Activated T-cell treated with anti-CD3 and anti-CD28 coated beads, Interleukin-2, amount 50 U/mL, for 72 hours (primary cell): ENCODE measurements around the gene RAB17. TPM values are rescaled to one million over a fixed set of nuclear protein-coding genes. Genes with fewer than 3 reads are reported as not detected.

Source experiments
- ATAC-seq, 2 donors: fragments of 150-1000 bp; cut with Tn5 transposase; replicated peaks in 1 of 2; 2 replicates each; pipeline ENCODE4 v1.10.0; 2021; ENCODE audit warnings: moderate library complexity in 2 of 2, mild to moderate bottlenecking in 1 of 2
- DNase-seq, 2 donors: peaks; one replicate each; pipeline ENCODE4 v3.0.0; 2021 to 2022; ENCODE audit warnings: mixed read lengths in 1 of 2
- H3K27ac Mint-ChIP-seq: one replicate; pipeline ENCODE4 v1.8.0; 2022; ENCODE audit warnings: mild to moderate bottlenecking, moderate library complexity, mixed read lengths
- H3K27me3 Mint-ChIP-seq: one replicate; pipeline ENCODE4 v1.8.0; 2022; ENCODE audit warnings: low read depth, mixed read lengths
- H3K36me3 Mint-ChIP-seq, 2 donors: one replicate each; pipeline ENCODE4 v1.8.0; 2022; ENCODE audit warnings: mixed read lengths in 2 of 2, mild to moderate bottlenecking in 1 of 2; ENCODE audit not compliant: insufficient read depth in 2 of 2
- H3K4me1 Mint-ChIP-seq: one replicate; pipeline ENCODE4 v1.8.0; 2022; ENCODE audit warnings: low read depth, mixed read lengths
- H3K4me3 Mint-ChIP-seq, 2 donors: one replicate each; pipeline ENCODE4 v1.8.0; 2022; ENCODE audit warnings: mild to moderate bottlenecking in 2 of 2, mixed read lengths in 2 of 2, moderate library complexity in 2 of 2
- H3K9me3 Mint-ChIP-seq, 2 donors: one replicate each; pipeline ENCODE4 v1.8.0; 2022; ENCODE audit warnings: mixed read lengths in 2 of 2
- total RNA-seq, 2 donors: library from RNA; stranded (reverse); gene quantifications; one replicate each; pipeline ENCODE4 v1.2.3, GENCODE V29; 2022

Gene RAB17
- total RNA-seq, 2 donors from 2014 or later: 0.09 TPM; not detected in 1

DNA sequence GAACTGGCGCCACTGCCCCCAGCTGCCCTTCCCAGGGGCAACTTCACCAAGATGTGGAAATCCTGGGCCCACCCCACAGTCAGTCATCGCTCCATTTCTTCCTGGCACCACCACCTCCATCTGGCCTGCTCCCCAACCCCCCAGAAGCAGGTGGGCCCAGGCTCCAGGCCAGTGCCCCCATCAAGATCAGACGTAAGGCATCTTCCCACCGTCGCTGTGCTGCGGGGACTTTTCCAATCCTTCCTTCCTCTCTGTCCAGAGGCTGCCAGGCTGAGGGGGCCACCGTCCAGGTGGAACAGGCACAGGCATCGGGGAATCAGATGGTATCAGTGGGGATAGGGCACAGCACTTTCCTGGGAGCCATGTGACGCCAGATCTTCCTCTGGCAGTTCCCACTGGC, 16.1 kb downstream of the RAB17 start:
- Mint-ChIP-seq H3K27ac (no peak overlapping the region), H3K4me1 (peaks cover 5% of the 10 kb centered on the region), H3K4me3 (no peak overlapping the region), H3K27me3 (no peaks in the 10 kb centered on the region), H3K36me3 (no peaks in the 10 kb centered on the region), H3K9me3 (no peaks in the 10 kb centered on the region)
- DNase-seq (no peak), ATAC-seq (no peak)

DNA sequence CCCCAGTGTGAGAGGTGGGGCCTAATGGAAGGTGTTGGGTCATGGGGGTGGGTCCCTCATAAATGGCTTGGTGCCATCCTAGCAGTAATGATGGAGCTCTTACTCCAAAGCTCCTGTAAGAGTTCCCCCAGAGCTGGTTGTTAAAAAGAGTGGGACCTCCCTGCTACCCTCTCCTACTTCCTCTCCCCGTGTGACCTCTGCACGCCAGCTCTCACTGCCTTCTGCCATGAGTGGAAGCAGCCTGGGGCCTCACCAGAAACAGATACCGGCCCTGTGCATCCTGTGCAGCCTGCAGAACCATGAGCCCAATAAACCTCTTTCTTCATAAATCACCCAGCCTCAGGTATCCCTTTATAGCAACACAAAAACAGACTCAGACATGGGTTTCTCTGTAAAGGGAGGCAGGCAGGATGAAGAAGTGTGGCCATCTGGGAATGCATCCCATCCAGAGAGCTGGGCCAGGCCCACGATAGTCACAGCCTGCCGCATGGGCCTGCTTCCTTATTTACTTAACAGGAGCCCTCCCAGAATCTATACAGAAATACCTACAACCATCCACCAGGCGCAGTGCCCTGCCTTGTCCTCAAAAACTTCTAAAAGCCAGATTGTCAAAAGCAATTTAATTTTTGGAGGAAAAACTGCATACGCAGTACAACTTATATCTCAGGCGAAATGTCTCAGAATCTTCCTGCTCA, 16.7 kb downstream of the RAB17 start:
- ATAC-seq: no peak
- Mint-ChIP-seq H3K4me1 (peaks cover 5% of the 10 kb centered on the region), H3K4me3 (no peak overlapping the region), H3K36me3 (no peaks in the 10 kb centered on the region), H3K27ac (no peak overlapping the region), H3K27me3 (no peaks in the 10 kb centered on the region), H3K9me3 (no peaks in the 10 kb centered on the region)
- DNase-seq: no peak

GRCh38 chr2:237572742-237573101, 17.8 kb downstream of the RAB17 start:
- ATAC-seq (no peak), DNase-seq (no peak)
- Mint-ChIP-seq H3K36me3 (no peaks in the 10 kb centered on the region), H3K4me1 (peaks cover 5% of the 10 kb centered on the region), H3K27ac (no peak overlapping the region), H3K4me3 (no peak overlapping the region), H3K9me3 (no peaks in the 10 kb centered on the region), H3K27me3 (no peaks in the 10 kb centered on the region)

DNA sequence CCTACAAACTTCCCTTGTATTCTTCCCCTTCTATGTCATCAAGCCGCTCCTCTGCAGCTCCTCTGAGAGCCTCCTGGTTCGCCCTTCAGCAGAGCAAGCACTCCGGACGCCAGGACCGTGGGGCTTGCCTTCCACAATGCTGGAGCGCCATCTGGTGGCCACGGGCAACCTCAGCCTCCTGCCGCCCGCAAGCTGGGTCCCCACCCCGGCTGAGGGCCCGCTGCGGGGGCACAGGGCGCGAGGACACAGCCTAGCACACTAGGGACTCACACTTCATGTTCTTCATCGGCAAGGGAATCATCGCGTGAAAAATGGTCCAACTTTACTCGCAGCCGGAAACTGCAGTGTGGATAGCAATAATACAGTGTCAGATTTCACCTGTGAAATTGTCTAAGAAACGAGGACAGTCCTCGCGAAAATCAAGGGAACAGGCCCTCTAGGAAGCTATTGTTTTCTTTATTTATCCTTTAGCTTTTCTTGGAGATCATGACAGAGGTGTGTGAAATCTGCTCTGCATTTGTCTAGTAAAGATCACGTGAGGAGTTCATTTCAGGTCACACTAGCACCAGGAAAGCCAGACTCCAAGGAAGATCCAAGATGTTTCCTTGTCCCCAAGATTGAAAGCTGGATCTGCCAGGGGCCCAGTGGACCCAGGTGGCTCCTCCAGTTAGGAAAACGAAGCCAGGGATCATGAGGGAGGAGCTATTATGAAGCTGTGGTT, 18.4 kb downstream of the RAB17 start:
- Mint-ChIP-seq H3K9me3 (no peaks in the 10 kb centered on the region), H3K36me3 (no peaks in the 10 kb centered on the region), H3K4me1 (peaks cover 5% of the 10 kb centered on the region), H3K27me3 (no peaks in the 10 kb centered on the region), H3K27ac (no peak overlapping the region), H3K4me3 (no peak overlapping the region)
- DNase-seq (peak; percentile 90 to 91), ATAC-seq (peak; percentile 98)

- no peak overlapping the region for H3K27ac Mint-ChIP-seq
- DNase-seq (no peak), ATAC-seq (peak; percentile 22 to 25)
- no peaks in the 10 kb centered on the region for H3K9me3 Mint-ChIP-seq
- H3K36me3 Mint-ChIP-seq: no peaks in the 10 kb centered on the region
- H3K27me3 Mint-ChIP-seq: no peaks in the 10 kb centered on the region
- H3K4me3 Mint-ChIP-seq: no peak overlapping the region
- peaks cover 5% of the 10 kb centered on the region for H3K4me1 Mint-ChIP-seq
Observed at GRCh38 chr2:237571551-237571950, 19.0 kb downstream of the RAB17 start.

- Mint-ChIP-seq H3K27me3 (no peaks in the 10 kb centered on the region), H3K36me3 (no peaks in the 10 kb centered on the region), H3K27ac (no peak overlapping the region), H3K9me3 (no peaks in the 10 kb centered on the region), H3K4me1 (peaks cover 5% of the 10 kb centered on the region), H3K4me3 (no peak overlapping the region)
- no peak for ATAC-seq
- DNase-seq: no peak
Observed at GRCh38 chr2:237570776-237571335, 19.7 kb downstream of the RAB17 start.

- Mint-ChIP-seq H3K4me1 (peaks cover 5% of the 10 kb centered on the region), H3K27me3 (no peaks in the 10 kb centered on the region), H3K27ac (no peak overlapping the region), H3K36me3 (no peaks in the 10 kb centered on the region), H3K4me3 (no peak overlapping the region), H3K9me3 (no peaks in the 10 kb centered on the region)
- ATAC-seq (no peak), DNase-seq (no peak)
Observed at GRCh38 chr2:237569896-237570295, 20.6 kb downstream of the RAB17 start.

GRCh38 chr2:237569041-237569440, 21.5 kb downstream of the RAB17 start:
- H3K4me1 Mint-ChIP-seq: peaks cover 5% of the 10 kb centered on the region
- H3K4me3 Mint-ChIP-seq: no peak overlapping the region
- H3K27me3 Mint-ChIP-seq: no peaks in the 10 kb centered on the region
- ATAC-seq: no peak
- H3K36me3 Mint-ChIP-seq: no peaks in the 10 kb centered on the region
- no peak overlapping the region for H3K27ac Mint-ChIP-seq
- no peaks in the 10 kb centered on the region for H3K9me3 Mint-ChIP-seq
- DNase-seq: no peak

- peaks cover 5% of the 10 kb centered on the region for H3K4me1 Mint-ChIP-seq
- no peak for DNase-seq
- no peak overlapping the region for H3K4me3 Mint-ChIP-seq
- ATAC-seq: no peak
- peaks cover 2% of the 10 kb centered on the region for H3K27me3 Mint-ChIP-seq
- H3K36me3 Mint-ChIP-seq: no peaks in the 10 kb centered on the region
- no peak overlapping the region for H3K27ac Mint-ChIP-seq
- H3K9me3 Mint-ChIP-seq: no peaks in the 10 kb centered on the region
Observed at GRCh38 chr2:237568121-237568660, 22.3 kb downstream of the RAB17 start.

- Mint-ChIP-seq H3K9me3 (no peaks in the 10 kb centered on the region), H3K4me1 (peaks cover 5% of the 10 kb centered on the region), H3K27me3 (peaks cover 5% of the 10 kb centered on the region), H3K36me3 (no peaks in the 10 kb centered on the region), H3K4me3 (no peak overlapping the region), H3K27ac (no peak overlapping the region)
- DNase-seq (no peak), ATAC-seq (no peak)
Observed at GRCh38 chr2:237567276-237568029, 23.1 kb downstream of the RAB17 start.

DNA sequence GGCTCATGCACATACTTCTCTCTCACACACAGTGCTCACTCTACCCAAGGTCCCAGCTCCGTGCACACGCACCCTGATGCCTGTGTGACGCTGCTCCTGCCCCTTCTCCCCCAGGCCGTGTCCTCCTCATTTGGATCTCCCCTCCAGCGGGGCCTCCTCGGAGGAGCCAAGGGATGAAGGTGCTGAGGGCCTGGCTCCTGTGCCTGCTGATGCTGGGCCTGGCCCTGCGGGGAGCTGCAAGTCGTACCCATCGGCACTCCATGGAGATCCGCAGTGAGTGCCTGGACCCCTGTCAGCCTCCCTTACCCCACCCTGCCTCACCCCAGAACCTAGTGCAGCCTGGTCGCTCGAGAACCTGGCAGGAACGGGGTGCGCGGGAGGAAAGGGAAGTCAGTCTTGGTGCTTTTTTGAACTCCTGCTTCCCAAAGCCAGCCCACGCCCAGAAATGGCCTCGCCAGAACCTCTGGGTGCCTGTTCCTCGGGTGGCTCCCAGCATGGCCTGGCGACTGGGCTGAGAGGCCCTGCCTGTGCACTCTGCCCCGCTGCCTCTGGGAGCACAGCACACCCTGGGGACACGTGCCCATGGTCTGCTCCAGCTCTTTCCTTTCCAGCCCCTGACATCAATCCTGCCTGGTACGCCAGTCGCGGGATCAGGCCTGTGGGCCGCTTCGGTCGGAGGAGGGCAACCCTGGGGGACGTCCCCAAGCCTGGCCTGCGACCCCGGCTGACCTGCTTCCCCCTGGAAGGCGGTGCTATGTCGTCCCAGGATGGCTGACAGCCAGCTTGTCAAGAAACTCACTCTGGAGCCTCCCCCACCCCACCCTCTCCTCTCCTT, 23.9 kb downstream of the RAB17 start, which contains the start of gene PRLH:
Gene PRLH, plus strand, starts transcription at position 174 of the 835 bp plus-strand sequence. Its CDS starts 0 bp downstream, at position 174.
- DNase-seq: no peak
- peaks cover 5% of the 10 kb centered on the region for H3K27me3 Mint-ChIP-seq

DNA sequence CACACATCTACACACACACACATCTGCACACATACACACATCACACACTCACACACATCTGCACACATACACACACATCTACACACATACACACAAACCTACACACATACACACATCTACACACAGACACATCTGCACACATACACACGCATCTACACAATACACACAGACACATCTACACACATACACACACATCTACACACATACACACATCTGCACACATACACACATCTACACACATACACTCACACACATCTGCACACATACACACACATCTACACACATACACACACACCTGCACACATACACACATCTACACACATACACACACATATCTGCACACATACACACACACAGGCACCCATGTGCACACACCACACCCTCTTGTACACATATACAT, 24.6 kb downstream of the RAB17 start:
- no peaks in the 10 kb centered on the region for H3K4me1 Mint-ChIP-seq
- H3K27me3 Mint-ChIP-seq: peaks cover 5% of the 10 kb centered on the region
- H3K9me3 Mint-ChIP-seq: no peaks in the 10 kb centered on the region
- no peak for ATAC-seq
- no peak overlapping the region for H3K4me3 Mint-ChIP-seq
- no peak for DNase-seq
- no peaks in the 10 kb centered on the region for H3K36me3 Mint-ChIP-seq
- no peak overlapping the region for H3K27ac Mint-ChIP-seq

More for the DNA sequence above, 23.9 kb downstream of the RAB17 start, which contains the start of gene PRLH:
- ATAC-seq: no peak
- Mint-ChIP-seq H3K27ac (no peak within 1 kb of the TSS), H3K4me3 (no peak within 1 kb of the TSS), H3K36me3 (no peaks in the 10 kb centered on the region), H3K9me3 (no peaks in the 10 kb centered on the region), H3K4me1 (no peaks in the 10 kb centered on the region)
